ENCODE results near the gene DEDD.
A peak's percentile ranks its signal among the peaks of the same experiment; 100 is the strongest.

DEDD gene

GRCh38 chr1:161132410-161133219, at the start of gene DEDD:
Gene DEDD, minus strand, starts transcription at chr1:161132667. Its CDS starts 8,205 bp downstream, at chr1:161124462.
- FAIRE-seq (peak; percentile 41), DNase-seq (ENCODE audit: insufficient read length, low spot score) (peak; percentile 86)
- TF ChIP-seq POLR2A (IDR thresholded peaks at IDR 0.05; ENCODE audit: low read depth, low read length): peak; percentile 68

- peak; percentile 44 for DNase-seq (ENCODE audit: insufficient read length, low spot score)
- no peak for TF ChIP-seq POLR2A (IDR thresholded peaks at IDR 0.05; ENCODE audit: low read depth, low read length)
- no peak for FAIRE-seq
These were observed 49.7 kb upstream of the DEDD start for GRCh38 chr1:161182214-161182613.

GRCh38 chr1:161180639-161181038, 48.2 kb upstream of the DEDD start:
- DNase-seq (ENCODE audit: insufficient read length, low spot score) (no peak), FAIRE-seq (no peak)
- no peak for TF ChIP-seq POLR2A (IDR thresholded peaks at IDR 0.05; ENCODE audit: low read depth, low read length)

- FAIRE-seq (no peak), DNase-seq (ENCODE audit: insufficient read length, low spot score) (no peak)
- no peak for TF ChIP-seq POLR2A (IDR thresholded peaks at IDR 0.05; ENCODE audit: low read depth, low read length)
These were observed 47.2 kb upstream of the DEDD start for GRCh38 chr1:161179698-161180097.

- FAIRE-seq (no peak), DNase-seq (ENCODE audit: insufficient read length, low spot score) (no peak)
- TF ChIP-seq POLR2A (IDR thresholded peaks at IDR 0.05; ENCODE audit: low read depth, low read length): no peak
These were observed 45.4 kb upstream of the DEDD start for GRCh38 chr1:161177936-161178244.

GRCh38 chr1:161177112-161177935, 44.9 kb upstream of the DEDD start, which contains the start of gene B4GALT3:
Gene B4GALT3, minus strand, starts transcription at chr1:161177507. Its CDS starts 1,447 bp downstream, at chr1:161176060.
- FAIRE-seq (no peak), DNase-seq (ENCODE audit: insufficient read length, low spot score) (peak; percentile 88)
- TF ChIP-seq POLR2A (IDR thresholded peaks at IDR 0.05; ENCODE audit: low read depth, low read length): peak; percentile 98

- FAIRE-seq (no peak), DNase-seq (ENCODE audit: insufficient read length, low spot score) (no peak)
- no peak for TF ChIP-seq POLR2A (IDR thresholded peaks at IDR 0.05; ENCODE audit: low read depth, low read length)
These were observed 44.1 kb upstream of the DEDD start for GRCh38 chr1:161176468-161177111.

- no peak for DNase-seq (ENCODE audit: insufficient read length, low spot score)
- TF ChIP-seq POLR2A (IDR thresholded peaks at IDR 0.05; ENCODE audit: low read depth, low read length): no peak
- no peak for FAIRE-seq
These were observed 43.4 kb upstream of the DEDD start for GRCh38 chr1:161175771-161176453.

- no peak for DNase-seq (ENCODE audit: insufficient read length, low spot score)
- no peak for FAIRE-seq
- TF ChIP-seq POLR2A (IDR thresholded peaks at IDR 0.05; ENCODE audit: low read depth, low read length): no peak
These were observed 42.4 kb upstream of the DEDD start for GRCh38 chr1:161174911-161175310.

GRCh38 chr1:161173711-161174110, 41.2 kb upstream of the DEDD start:
- no peak for TF ChIP-seq POLR2A (IDR thresholded peaks at IDR 0.05; ENCODE audit: low read depth, low read length)
- FAIRE-seq: no peak
- DNase-seq (ENCODE audit: insufficient read length, low spot score): no peak

GRCh38 chr1:161172776-161173376, 40.4 kb upstream of the DEDD start:
- no peak for TF ChIP-seq POLR2A (IDR thresholded peaks at IDR 0.05; ENCODE audit: low read depth, low read length)
- FAIRE-seq (no peak), DNase-seq (ENCODE audit: insufficient read length, low spot score) (no peak)

GRCh38 chr1:161172349-161172748, 39.9 kb upstream of the DEDD start:
- FAIRE-seq: no peak
- no peak for DNase-seq (ENCODE audit: insufficient read length, low spot score)
- no peak for TF ChIP-seq POLR2A (IDR thresholded peaks at IDR 0.05; ENCODE audit: low read depth, low read length)

- TF ChIP-seq POLR2A (IDR thresholded peaks at IDR 0.05; ENCODE audit: low read depth, low read length): no peak
- DNase-seq (ENCODE audit: insufficient read length, low spot score): no peak
- FAIRE-seq: no peak
These were observed 39.2 kb upstream of the DEDD start for GRCh38 chr1:161171696-161172095.

All from H54 (cell line).